MCF 10A (cell line): ENCODE measurements around the gene PHF19. TPM values are rescaled to one million over a fixed set of nuclear protein-coding genes. Genes with fewer than 3 reads are reported as not detected.

ENCODE experiments used
- BruUV-seq: library from RNA; stranded (reverse); fragments of 400-500 nt; replicated peaks from 2 replicates; lab custom pipeline; 2021; lab: Mats Ljungman, UMichigan
- CTCF ChIA-PET: fragments of 300-600 bp; sonication (Branson Sonifier 250); formaldehyde crosslinking; extraction: SDS; loops from one replicate; lab custom pipeline; 2021; ENCODE audit warnings: antibody characterized with exemption, inconsistent platforms; lab: Yijun Ruan, JAX
- POLR2A ChIA-PET: fragments of 300-600, 350-650 bp; sonication (Branson Sonifier 250); formaldehyde crosslinking; extraction: SDS; loops from one replicate; lab custom pipeline; 2020; ENCODE audit warnings: antibody characterized with exemption, inconsistent platforms; lab: Yijun Ruan, JAX
- DNase-seq: peaks from one replicate; pipeline ENCODE4 v3.0.0-alpha.2; 2018; ENCODE audit not compliant: unreplicated experiment
- H3K27ac Mint-ChIP-seq: one replicate; pipeline ENCODE4 v1.8.0; 2022; ENCODE audit warnings: mild to moderate bottlenecking, low read depth, mixed read lengths; ENCODE audit not compliant: unreplicated experiment
- H3K27me3 Mint-ChIP-seq: one replicate; pipeline ENCODE4 v1.8.0; 2022; ENCODE audit warnings: mixed read lengths; ENCODE audit not compliant: insufficient read depth, unreplicated experiment
- H3K36me3 Mint-ChIP-seq: one replicate; pipeline ENCODE4 v1.8.0; 2022; ENCODE audit warnings: mild to moderate bottlenecking, moderate library complexity, mixed read lengths; ENCODE audit not compliant: insufficient read depth, unreplicated experiment
- H3K4me1 Mint-ChIP-seq: one replicate; pipeline ENCODE4 v1.8.0; 2022; ENCODE audit warnings: mixed read lengths; ENCODE audit not compliant: insufficient read depth, unreplicated experiment
- H3K4me3 Mint-ChIP-seq: one replicate; pipeline ENCODE4 v1.8.0; 2022; ENCODE audit warnings: mild to moderate bottlenecking, moderate library complexity, mixed read lengths; ENCODE audit not compliant: unreplicated experiment
- H3K9me3 Mint-ChIP-seq: one replicate; pipeline ENCODE4 v1.8.0; 2022; ENCODE audit warnings: mixed read lengths; ENCODE audit not compliant: unreplicated experiment
- intact Hi-C: fragments of 100-400 bp; cut with micrococcal nuclease; formaldehyde crosslinking; loops from 2 replicates; pipeline ENCODE4 v1.14.1; 2022
- total RNA-seq: library from RNA; stranded (reverse); gene quantifications from 2 replicates; pipeline ENCODE4 v1.2.3, GENCODE V29; 2022
- TF ChIP-seq, protein P1 (sequence below): fragments of 200-600 bp; IDR thresholded peaks from one replicate; pipeline ENCODE4 v1.8.0; 2022; ENCODE audit warnings: antibody characterized with exemption, mild to moderate bottlenecking; ENCODE audit not compliant: unreplicated experiment

Gene PHF19
- total RNA-seq, 1 experiment from 2014 or later: 61.0 TPM

DNA sequence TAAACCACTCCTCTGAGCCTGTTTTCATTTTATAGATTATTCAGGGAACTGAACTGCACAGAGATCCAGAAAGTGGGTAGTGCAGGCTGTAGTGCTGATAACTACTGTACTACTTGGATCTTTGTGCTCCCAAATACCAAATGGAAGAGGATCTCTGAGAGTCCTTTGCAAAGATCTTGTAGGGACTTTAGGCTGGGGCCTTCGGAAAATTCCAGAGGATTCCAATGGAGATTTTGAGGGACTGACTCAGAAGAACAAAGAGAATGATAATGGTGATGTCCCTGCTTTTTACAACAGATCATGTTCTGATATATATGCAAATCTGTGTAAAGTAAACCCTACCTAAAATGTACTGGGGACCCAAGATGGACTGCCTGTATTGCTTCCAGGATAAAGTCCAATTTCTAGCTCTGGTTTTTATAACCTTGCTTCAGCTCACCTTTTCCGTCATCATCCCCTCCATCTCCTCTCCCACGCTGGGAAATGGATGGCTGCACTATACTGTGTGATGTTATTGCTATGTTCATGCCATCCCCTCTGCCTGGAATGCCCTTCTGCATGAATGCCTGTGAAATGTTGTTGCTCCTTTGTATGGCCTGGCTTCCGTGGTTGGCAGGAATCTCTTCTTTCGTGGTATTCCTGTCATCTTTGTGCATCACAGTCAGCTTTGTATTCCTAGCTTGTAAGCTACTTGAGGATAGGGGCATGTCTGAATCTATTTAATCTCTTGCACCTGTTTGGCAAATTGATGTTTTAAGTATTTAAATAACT, 24.6 kb downstream of the PHF19 start:
- intact Hi-C loops: no loop called here
- H3K27ac Mint-ChIP-seq: no peak overlapping the region
- POLR2A ChIA-PET: interaction anchor here (0.5 to 1.4 kb wide), 3 partner anchors 9 to 1112 kb away, joined by 3 to 8 read pairs (median 3); no protein-coding TSS in a partner anchor

DNA sequence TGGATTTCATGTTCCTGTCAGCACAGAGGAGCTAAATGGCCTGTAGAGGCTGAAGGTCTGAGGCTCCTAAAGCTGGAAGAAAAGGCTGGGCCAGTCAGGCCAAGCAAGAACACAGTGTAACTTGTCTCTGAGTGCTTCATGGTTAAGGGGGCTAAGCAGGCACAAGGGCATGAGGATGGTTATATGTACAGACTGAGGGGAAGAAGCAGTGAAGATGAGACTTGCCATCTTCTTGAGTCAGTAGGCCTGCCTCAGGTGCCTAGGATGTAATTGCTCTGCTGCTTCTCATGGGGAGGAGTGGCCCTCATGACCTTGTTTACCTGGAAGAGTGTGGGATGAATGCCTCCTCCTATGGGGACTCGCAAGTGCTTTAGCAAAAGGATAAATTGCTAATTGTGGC, 25.5 kb downstream of the PHF19 start:
- Mint-ChIP-seq H3K4me1 (no peaks in the 10 kb centered on the region), H3K27ac (no peak overlapping the region), H3K9me3 (no peaks in the 10 kb centered on the region), H3K4me3 (no peak overlapping the region), H3K36me3 (peaks cover 29% of the 10 kb centered on the region), H3K27me3 (no peaks in the 10 kb centered on the region)
- CTCF ChIA-PET: interaction anchor here (0.6 kb wide), 1 partner anchor 96 kb away, joined by 3 read pairs; no protein-coding TSS in a partner anchor
- TF ChIP-seq, protein P1, sequence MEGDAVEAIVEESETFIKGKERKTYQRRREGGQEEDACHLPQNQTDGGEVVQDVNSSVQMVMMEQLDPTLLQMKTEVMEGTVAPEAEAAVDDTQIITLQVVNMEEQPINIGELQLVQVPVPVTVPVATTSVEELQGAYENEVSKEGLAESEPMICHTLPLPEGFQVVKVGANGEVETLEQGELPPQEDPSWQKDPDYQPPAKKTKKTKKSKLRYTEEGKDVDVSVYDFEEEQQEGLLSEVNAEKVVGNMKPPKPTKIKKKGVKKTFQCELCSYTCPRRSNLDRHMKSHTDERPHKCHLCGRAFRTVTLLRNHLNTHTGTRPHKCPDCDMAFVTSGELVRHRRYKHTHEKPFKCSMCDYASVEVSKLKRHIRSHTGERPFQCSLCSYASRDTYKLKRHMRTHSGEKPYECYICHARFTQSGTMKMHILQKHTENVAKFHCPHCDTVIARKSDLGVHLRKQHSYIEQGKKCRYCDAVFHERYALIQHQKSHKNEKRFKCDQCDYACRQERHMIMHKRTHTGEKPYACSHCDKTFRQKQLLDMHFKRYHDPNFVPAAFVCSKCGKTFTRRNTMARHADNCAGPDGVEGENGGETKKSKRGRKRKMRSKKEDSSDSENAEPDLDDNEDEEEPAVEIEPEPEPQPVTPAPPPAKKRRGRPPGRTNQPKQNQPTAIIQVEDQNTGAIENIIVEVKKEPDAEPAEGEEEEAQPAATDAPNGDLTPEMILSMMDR: no peak
- intact Hi-C loops: no loop called here
- BruUV-seq: no TSS peak
- POLR2A ChIA-PET: no interaction called here
- no peak for DNase-seq

More for the DNA sequence above, 24.6 kb downstream of the PHF19 start:
- no peaks in the 10 kb centered on the region for H3K9me3 Mint-ChIP-seq
- no peaks in the 10 kb centered on the region for H3K27me3 Mint-ChIP-seq
- CTCF ChIA-PET: interaction anchor here (0.6 to 1.5 kb wide), 2 partner anchors 97 to 1125 kb away, joined by 3 read pairs; no protein-coding TSS in a partner anchor
- TF ChIP-seq, protein P1: no peak
- no peaks in the 10 kb centered on the region for H3K4me1 Mint-ChIP-seq
- H3K4me3 Mint-ChIP-seq: no peak overlapping the region
- no TSS peak for BruUV-seq
- DNase-seq: no peak
- H3K36me3 Mint-ChIP-seq: peaks cover 28% of the 10 kb centered on the region

DNA sequence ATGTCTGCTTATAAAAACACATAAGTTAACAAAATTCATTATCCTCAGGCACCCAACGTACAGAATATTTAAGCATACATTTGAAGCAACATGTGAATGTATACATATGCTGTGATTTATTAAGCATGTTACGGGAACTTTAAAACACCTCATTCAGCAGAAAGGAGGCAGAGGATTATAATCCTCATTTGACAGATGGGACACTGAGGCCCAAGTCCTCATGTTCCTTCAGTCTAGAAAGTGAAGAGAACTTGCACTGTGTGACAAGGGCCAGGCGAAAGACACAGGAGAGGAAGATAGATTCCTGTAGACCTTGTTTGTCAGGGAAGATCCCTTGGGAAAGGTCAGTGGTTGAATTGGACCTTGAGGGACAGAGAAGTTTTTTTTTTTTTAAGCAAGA, 26.7 kb downstream of the PHF19 start:
- no peak overlapping the region for H3K4me3 Mint-ChIP-seq
- POLR2A ChIA-PET: interaction anchor here (1.8 kb wide), 1 partner anchor 57 kb away, joined by 8 read pairs; the partner anchor contains the start of gene FBXW2
- H3K4me1 Mint-ChIP-seq: no peaks in the 10 kb centered on the region
- no peaks in the 10 kb centered on the region for H3K9me3 Mint-ChIP-seq
- BruUV-seq: no TSS peak
- intact Hi-C loops: no loop called here
- no peak overlapping the region for H3K27ac Mint-ChIP-seq
- TF ChIP-seq, protein P1: no peak
- CTCF ChIA-PET: interaction anchor here (0.6 to 0.7 kb wide), 2 partner anchors 134 to 181 kb away, joined by 4 to 5 read pairs; no protein-coding TSS in a partner anchor
- no peaks in the 10 kb centered on the region for H3K27me3 Mint-ChIP-seq
- no peak for DNase-seq
- peaks cover 36% of the 10 kb centered on the region for H3K36me3 Mint-ChIP-seq

DNA sequence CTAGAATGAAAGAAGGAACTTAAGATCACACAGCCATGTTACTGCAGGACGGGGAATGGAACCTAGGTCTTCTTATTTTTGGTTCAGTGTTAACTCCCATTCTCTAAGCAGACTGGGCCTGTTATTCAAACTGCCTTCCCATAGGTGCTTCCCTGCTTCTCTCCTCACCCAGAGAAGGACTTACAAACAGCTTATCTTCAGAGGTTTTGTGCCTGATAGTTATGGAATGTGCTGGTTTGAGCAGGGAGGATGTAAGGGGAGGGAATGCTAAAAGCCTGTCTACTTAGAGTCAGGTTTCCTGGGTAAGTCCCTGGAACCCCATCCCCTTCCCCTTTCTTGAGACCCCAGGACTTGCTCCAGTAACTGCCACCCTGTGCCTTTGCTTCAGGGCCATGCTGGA, 30.1 kb downstream of the PHF19 start:
- no peak for DNase-seq
- no peak overlapping the region for H3K27ac Mint-ChIP-seq
- H3K36me3 Mint-ChIP-seq: peaks cover 59% of the 10 kb centered on the region
- no TSS peak for BruUV-seq
- H3K27me3 Mint-ChIP-seq: no peaks in the 10 kb centered on the region
- ChIA-PET POLR2A (interaction anchor here (1.0 kb wide), 1 partner anchor 11 kb away, joined by 3 read pairs; no protein-coding TSS in a partner anchor), CTCF (interaction anchor here (0.6 to 0.7 kb wide), 2 partner anchors 17 to 234 kb away, joined by 3 read pairs; no protein-coding TSS in a partner anchor)
- peaks cover 11% of the 10 kb centered on the region for H3K4me1 Mint-ChIP-seq
- no peak overlapping the region for H3K4me3 Mint-ChIP-seq
- no peaks in the 10 kb centered on the region for H3K9me3 Mint-ChIP-seq
- TF ChIP-seq, protein P1: no peak
- intact Hi-C loops: no loop called here
